Osteocyte (in vitro differentiated cells): Measurements from ENCODE around the gene TRRAP. TPM values are rescaled to one million over a fixed set of nuclear protein-coding genes. Genes with fewer than 3 reads are reported as not detected.

ENCODE experiments used
- DNase-seq: peaks from one replicate; pipeline ENCODE4 v3.0.0; 2021; ENCODE audit warnings: mixed read lengths; ENCODE audit not compliant: unreplicated experiment; ENCODE audit errors: extremely low spot score
- H3K27ac Mint-ChIP-seq: one replicate; pipeline ENCODE4 v1.8.0; 2021; ENCODE audit warnings: mild to moderate bottlenecking, mixed read lengths; ENCODE audit not compliant: unreplicated experiment
- H3K27me3 Mint-ChIP-seq: one replicate; pipeline ENCODE4 v1.8.0; 2021; ENCODE audit warnings: mixed read lengths; ENCODE audit not compliant: unreplicated experiment
- H3K36me3 Mint-ChIP-seq: one replicate; pipeline ENCODE4 v1.8.0; 2021; ENCODE audit warnings: mixed read lengths; ENCODE audit not compliant: unreplicated experiment
- H3K4me1 Mint-ChIP-seq: one replicate; pipeline ENCODE4 v1.8.0; 2021; ENCODE audit warnings: mixed read lengths; ENCODE audit not compliant: unreplicated experiment
- H3K4me3 Mint-ChIP-seq: one replicate; pipeline ENCODE4 v1.8.0; 2021; ENCODE audit warnings: mild to moderate bottlenecking, moderate library complexity, mixed read lengths; ENCODE audit not compliant: unreplicated experiment
- H3K9me3 Mint-ChIP-seq: one replicate; pipeline ENCODE4 v1.8.0; 2021; ENCODE audit warnings: mixed read lengths; ENCODE audit not compliant: unreplicated experiment
- total RNA-seq: library from RNA; stranded (reverse); gene quantifications from 2 replicates; pipeline ENCODE4 v1.2.1, GENCODE V29; 2021
- TF ChIP-seq, protein P1 (sequence below): fragments of 200-600 bp; sonication (generic); IDR thresholded peaks from 2 replicates; pipeline ENCODE4 v1.5.0; 2021; ENCODE audit warnings: antibody characterized with exemption, mild to moderate bottlenecking, moderate library complexity

The TRRAP gene
- total RNA-seq, 1 donor from 2014 or later, result 48.5 TPM

DNA sequence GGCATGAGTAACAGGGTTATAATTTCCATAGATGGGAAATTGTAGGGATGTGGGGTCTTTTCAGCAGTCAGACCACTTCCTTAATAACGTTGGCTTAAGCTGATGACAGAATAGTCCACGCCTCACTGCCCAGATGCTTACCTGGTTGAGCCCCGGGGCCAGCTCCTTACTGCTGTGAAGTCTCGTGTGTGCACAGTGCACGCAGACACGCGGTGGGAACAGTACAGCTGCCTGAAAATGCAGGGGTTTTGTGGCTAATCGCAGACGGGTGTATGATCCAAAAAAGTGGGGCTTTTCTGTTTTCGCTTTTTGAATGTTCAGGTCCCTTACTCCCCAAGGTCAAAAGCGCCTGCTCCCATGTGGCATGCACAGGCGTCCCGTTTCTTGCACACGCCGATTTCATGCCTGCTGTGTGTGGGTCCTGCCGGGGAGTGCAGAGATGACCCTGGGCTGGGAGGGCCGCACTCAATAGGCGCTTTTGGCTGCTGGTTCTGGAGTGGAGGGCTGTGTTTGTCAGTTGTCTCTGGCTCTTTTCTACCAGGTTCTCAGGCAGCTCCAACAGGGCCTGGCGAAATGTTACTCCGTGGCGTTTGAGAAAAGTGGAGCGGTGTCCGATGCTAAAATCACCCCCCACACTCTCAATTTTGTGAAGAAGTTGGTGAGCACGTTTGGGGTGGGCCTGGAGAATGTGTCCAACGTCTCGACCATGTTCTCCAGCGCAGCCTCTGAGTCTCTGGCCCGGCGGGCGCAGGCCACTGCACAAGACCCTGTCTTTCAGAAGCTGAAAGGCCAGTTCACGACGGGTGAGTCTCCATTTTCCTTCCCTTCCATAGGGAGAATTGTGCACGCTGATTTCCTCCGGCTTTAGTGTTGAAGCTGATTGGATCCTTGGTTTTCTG lies 116.0 kb downstream of the TRRAP start:
- Mint-ChIP-seq H3K9me3 (no peaks in the 10 kb centered on the region), H3K4me1 (no peaks in the 10 kb centered on the region), H3K4me3 (no peak overlapping the region), H3K27ac (no peak overlapping the region), H3K36me3 (peaks cover 45% of the 10 kb centered on the region), H3K27me3 (no peaks in the 10 kb centered on the region)
- TF ChIP-seq, protein P1, sequence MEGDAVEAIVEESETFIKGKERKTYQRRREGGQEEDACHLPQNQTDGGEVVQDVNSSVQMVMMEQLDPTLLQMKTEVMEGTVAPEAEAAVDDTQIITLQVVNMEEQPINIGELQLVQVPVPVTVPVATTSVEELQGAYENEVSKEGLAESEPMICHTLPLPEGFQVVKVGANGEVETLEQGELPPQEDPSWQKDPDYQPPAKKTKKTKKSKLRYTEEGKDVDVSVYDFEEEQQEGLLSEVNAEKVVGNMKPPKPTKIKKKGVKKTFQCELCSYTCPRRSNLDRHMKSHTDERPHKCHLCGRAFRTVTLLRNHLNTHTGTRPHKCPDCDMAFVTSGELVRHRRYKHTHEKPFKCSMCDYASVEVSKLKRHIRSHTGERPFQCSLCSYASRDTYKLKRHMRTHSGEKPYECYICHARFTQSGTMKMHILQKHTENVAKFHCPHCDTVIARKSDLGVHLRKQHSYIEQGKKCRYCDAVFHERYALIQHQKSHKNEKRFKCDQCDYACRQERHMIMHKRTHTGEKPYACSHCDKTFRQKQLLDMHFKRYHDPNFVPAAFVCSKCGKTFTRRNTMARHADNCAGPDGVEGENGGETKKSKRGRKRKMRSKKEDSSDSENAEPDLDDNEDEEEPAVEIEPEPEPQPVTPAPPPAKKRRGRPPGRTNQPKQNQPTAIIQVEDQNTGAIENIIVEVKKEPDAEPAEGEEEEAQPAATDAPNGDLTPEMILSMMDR, result no peak
- peak; percentile 75 for DNase-seq

DNA sequence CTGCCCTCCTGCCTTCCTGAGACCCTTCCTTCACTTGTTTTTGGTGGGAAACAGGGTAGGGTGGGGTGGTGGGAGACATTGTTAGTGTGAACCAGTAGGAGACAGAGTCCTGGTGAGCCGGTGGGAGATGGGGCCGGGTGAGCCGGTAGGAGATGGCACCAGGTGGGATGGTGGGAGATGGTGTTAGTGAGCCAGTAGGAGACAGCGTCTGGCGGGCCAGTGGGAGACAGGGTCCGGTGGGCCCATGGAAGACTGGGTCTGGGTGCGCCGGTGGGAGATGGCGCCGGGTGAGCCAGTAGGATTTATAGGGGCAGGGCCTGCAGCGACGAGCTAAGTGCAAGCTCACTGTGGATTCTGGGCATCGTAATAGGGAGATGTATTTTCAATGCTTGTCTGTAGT lies 116.8 kb downstream of the TRRAP start:
- Mint-ChIP-seq H3K27ac (no peak overlapping the region), H3K27me3 (no peaks in the 10 kb centered on the region), H3K36me3 (peaks cover 40% of the 10 kb centered on the region), H3K4me3 (no peak overlapping the region), H3K9me3 (no peaks in the 10 kb centered on the region), H3K4me1 (no peaks in the 10 kb centered on the region)
- DNase-seq, result no peak
- TF ChIP-seq, protein P1, result no peak

DNA sequence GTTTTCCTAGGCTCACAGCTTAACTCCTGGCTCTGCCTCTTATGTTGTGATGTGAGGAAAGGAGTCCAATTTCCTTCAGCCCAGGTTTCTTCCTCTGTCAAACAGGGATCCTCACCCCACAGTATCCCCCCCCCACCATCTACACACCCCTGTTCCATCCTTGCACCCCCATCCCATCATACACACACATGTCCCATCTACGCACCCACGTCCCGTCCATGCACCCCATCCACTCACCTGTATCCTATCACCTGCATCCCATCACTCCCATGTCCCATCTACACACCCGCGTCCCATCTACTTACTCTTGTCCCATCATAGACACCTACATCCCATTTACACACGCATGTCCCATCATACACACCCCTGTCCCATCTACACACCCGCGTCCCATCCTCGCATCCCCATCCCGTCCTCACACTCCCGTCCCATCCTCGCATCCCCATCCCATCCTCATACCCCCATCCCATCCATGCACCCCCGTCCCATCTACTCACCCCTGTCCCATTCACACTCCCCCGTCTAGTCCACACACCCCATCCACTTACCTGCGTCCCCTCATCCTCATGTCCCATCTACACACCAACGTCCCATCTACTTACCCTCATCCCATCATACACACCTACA lies 117.3 kb downstream of the TRRAP start:
- Mint-ChIP-seq H3K27ac (no peak overlapping the region), H3K36me3 (peaks cover 36% of the 10 kb centered on the region), H3K4me3 (no peak overlapping the region), H3K9me3 (no peaks in the 10 kb centered on the region), H3K4me1 (no peaks in the 10 kb centered on the region), H3K27me3 (no peaks in the 10 kb centered on the region)
- TF ChIP-seq, protein P1, result no peak
- no peak for DNase-seq

DNA sequence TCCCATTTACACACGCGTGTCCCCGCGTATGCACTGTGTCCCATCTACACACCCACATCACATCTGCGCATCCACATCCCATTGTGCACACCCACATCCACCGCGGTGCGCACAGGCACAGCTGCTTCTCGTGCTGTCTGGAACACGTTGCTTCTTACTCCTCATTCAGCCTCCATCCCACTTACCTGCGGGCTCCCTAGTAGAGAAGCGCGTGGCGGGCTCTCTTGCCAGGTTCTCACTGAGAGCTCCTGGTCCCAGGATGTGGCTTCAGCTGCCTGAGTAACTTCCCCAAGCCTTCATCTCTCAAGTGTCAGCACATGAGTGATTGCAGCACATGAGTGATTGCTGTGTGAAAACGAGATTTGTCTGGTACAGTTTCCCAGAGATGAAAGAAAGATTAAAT lies 117.8 kb downstream of the TRRAP start:
- no peaks in the 10 kb centered on the region for H3K27me3 Mint-ChIP-seq
- peaks cover under 1% of the 10 kb centered on the region for H3K4me1 Mint-ChIP-seq
- no peak overlapping the region for H3K27ac Mint-ChIP-seq
- no peaks in the 10 kb centered on the region for H3K9me3 Mint-ChIP-seq
- TF ChIP-seq, protein P1, result no peak
- H3K4me3 Mint-ChIP-seq, result no peak overlapping the region
- H3K36me3 Mint-ChIP-seq, result peaks cover 39% of the 10 kb centered on the region
- peak; percentile 69 for DNase-seq

DNA sequence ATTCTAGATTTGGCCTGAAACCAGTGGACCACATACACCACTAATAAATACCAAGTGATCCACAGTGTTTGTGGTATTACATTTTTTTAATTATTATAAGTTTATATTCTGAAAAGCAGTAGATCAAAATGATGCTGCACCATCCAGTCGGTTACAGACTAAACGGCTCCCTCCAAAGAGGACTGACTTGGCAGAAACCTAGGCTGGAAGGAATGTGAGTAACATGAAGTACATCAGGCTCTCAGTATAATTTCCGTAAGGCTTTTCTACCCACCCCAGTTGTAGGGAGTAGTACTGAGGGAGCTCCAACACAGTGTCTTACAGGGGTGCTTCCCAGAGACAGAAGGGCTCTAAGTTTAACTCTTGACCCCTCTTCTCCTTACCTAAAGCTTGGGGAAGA lies 119.5 kb downstream of the TRRAP start:
- Mint-ChIP-seq H3K27me3 (no peaks in the 10 kb centered on the region), H3K4me1 (peaks cover 5% of the 10 kb centered on the region), H3K36me3 (peaks cover 37% of the 10 kb centered on the region), H3K9me3 (no peaks in the 10 kb centered on the region), H3K27ac (no peak overlapping the region), H3K4me3 (no peak overlapping the region)
- TF ChIP-seq, protein P1, result no peak
- no peak for DNase-seq
